Stimulated activated CD8-positive, alpha-beta memory T cell treated with anti-CD3 and anti-CD28 coated beads, Interleukin-4, amount 100 ng/mL, for 4 hours (primary cell): Measurements from ENCODE around the gene CDH13.

ENCODE experiments used
- DNase-seq, 2 donors: peaks; one replicate each; pipeline ENCODE4 v3.0.0-alpha.2; 2020; ENCODE audit warnings: low read depth in 2 of 2, low spot score in 1 of 2

The CDH13 gene

GRCh38 chr16:83538707-83539106, 911.9 kb downstream of the CDH13 start:
- no peak for DNase-seq

- no peak for DNase-seq
These were observed 913.1 kb downstream of the CDH13 start for GRCh38 chr16:83539736-83540490.

GRCh38 chr16:83541231-83541630, 914.5 kb downstream of the CDH13 start:
- no peak for DNase-seq

GRCh38 chr16:83542491-83542890, 915.7 kb downstream of the CDH13 start:
- no peak for DNase-seq

GRCh38 chr16:83549316-83550182, 922.8 kb downstream of the CDH13 start:
- DNase-seq: no peak

- no peak for DNase-seq
These were observed 923.4 kb downstream of the CDH13 start for GRCh38 chr16:83550183-83550569.

GRCh38 chr16:83552228-83552627, 925.5 kb downstream of the CDH13 start:
- DNase-seq: no peak

- no peak for DNase-seq
These were observed 926.2 kb downstream of the CDH13 start for GRCh38 chr16:83552930-83553329.

- DNase-seq: no peak
These were observed 927.3 kb downstream of the CDH13 start for GRCh38 chr16:83554096-83554495.

GRCh38 chr16:83554540-83554939, 927.8 kb downstream of the CDH13 start:
- no peak for DNase-seq

- no peak for DNase-seq
These were observed 935.1 kb downstream of the CDH13 start for GRCh38 chr16:83561876-83562275.

- no peak for DNase-seq
These were observed 941.6 kb downstream of the CDH13 start for GRCh38 chr16:83568345-83568744.

GRCh38 chr16:83574388-83574787, 947.6 kb downstream of the CDH13 start:
- no peak for DNase-seq

- no peak for DNase-seq
These were observed 950.4 kb downstream of the CDH13 start for GRCh38 chr16:83577078-83577745.

GRCh38 chr16:83578171-83578570, 951.4 kb downstream of the CDH13 start:
- no peak for DNase-seq

- no peak for DNase-seq
These were observed 952.3 kb downstream of the CDH13 start for GRCh38 chr16:83579027-83579426.

- no peak for DNase-seq
These were observed 952.7 kb downstream of the CDH13 start for GRCh38 chr16:83579436-83579835.

GRCh38 chr16:83581082-83581481, 954.3 kb downstream of the CDH13 start:
- no peak for DNase-seq

GRCh38 chr16:83581994-83582747, 955.4 kb downstream of the CDH13 start:
- no peak for DNase-seq

GRCh38 chr16:83586036-83586435, 959.3 kb downstream of the CDH13 start:
- DNase-seq: no peak
